Forelimb muscle (tissue), 1 donor: ENCODE measurements around the gene UVSSA. TPM values are rescaled to one million over a fixed set of nuclear protein-coding genes. Genes with fewer than 3 reads are reported as not detected.
A peak's percentile ranks its signal among the peaks of the same experiment; 100 is the strongest.

Experiments used
- DNase-seq: peaks from one replicate; pipeline ENCODE4 v3.0.0-alpha.2; 2013; ENCODE audit warnings: low read depth
- polyA plus RNA-seq: library from polyadenylated mRNA; unstranded; fragments of 120-200 nt; gene quantifications from one replicate; pipeline ENCODE4 v1.2.1, GENCODE V29; 2013; ENCODE audit not compliant: insufficient read length

Gene UVSSA, protein sequence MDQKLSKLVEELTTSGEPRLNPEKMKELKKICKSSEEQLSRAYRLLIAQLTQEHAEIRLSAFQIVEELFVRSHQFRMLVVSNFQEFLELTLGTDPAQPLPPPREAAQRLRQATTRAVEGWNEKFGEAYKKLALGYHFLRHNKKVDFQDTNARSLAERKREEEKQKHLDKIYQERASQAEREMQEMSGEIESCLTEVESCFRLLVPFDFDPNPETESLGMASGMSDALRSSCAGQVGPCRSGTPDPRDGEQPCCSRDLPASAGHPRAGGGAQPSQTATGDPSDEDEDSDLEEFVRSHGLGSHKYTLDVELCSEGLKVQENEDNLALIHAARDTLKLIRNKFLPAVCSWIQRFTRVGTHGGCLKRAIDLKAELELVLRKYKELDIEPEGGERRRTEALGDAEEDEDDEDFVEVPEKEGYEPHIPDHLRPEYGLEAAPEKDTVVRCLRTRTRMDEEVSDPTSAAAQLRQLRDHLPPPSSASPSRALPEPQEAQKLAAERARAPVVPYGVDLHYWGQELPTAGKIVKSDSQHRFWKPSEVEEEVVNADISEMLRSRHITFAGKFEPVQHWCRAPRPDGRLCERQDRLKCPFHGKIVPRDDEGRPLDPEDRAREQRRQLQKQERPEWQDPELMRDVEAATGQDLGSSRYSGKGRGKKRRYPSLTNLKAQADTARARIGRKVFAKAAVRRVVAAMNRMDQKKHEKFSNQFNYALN
- 8.6 TPM for polyA plus RNA-seq

DNA sequence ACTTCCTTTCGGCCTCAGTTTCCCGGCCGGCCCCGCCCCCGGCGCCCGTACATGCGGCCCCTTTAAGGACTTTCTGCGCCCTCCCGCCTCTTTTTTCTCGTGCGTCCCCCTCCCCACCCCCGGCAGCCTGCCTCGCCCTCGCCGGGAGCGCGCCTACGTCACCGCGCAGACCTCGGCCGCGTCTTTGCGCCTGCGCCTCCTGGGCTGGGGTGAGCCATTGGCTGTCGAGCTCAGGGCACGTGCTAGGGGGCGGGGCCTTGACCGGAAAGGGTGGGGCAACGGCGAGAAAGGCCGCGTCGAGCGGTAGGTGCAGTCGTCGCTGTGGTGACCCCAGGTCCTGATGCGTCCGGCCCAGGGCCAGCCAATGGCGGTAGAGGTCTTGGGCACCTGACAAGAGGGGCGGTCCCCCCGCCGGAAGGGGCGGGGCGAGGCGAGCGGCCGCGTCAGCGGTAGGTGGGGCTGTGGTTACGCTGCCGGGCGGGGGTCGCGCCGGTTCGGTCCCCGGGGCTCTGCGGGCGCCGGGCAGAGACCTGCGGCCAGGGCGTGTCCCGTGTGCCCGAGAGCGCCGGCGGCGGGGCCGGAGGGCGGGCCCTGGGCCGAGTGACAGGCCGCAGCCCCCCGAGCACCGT, at the start of gene UVSSA:
UVSSA (plus strand) TSS at position 428 of the 629 bp plus-strand sequence. CDS start 884 bp downstream, outside the sequence.
- DNase-seq, result peak; percentile 93

DNA sequence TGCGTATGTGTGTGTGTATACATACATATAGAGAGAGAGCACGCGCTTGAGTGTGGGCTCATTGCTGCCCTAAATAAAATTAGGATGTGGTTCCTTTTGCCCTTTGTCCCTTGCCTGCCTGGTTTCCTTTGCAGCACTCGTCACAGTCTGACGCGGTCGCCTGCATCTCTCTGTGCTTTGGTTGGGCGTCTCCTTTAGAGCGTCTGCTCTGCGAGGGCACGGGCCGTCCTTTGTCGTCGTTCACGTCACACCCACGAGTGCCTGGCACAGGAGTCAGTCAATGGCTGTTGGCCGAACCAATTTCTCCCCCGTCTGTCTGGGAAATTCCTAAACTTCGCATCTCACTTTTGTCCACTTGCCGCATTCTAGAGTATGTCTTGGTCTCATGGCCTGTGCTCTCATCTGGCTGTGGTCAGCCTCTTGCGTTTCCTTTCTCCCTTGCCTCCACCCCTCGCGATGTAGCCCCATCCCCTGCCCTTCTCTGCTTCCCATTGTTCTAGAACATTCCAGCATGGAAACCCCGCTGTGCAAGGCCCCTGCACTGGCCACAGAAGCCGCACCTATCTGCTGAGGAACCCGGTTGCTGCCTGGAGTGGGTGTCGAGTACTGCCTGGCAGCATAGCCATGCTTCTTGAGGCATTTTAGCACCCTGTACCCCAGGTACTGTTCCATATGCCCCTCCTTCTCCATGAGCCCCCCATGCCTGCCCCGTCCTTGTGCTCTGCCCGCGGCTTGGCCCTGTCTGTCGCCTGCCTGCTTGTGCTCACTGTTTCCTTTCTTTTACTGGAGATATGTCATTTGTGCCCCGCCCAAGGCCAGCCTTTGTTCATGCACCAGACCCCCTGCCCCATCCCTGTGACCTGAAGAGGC, 49.3 kb upstream of the UVSSA start:
- no peak for DNase-seq

DNA sequence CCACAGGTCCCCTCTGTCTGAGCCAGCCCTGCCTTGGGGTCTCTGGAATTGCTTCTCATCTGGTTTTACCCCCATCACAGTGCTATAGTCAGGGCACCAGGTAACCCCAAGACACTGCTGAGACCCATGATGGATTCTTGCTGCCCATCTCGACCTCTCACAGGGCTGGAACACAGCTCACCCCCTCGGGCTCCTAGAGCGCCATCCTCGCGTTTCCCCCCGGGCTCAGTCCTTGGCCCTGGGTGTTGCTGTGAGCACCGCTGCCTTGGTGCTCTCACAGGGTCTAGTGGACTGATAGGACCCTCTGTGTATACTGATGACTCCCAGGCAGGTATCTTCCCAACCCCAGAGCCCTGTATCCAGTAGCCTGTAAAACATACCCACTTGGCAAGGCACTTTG, 48.5 kb upstream of the UVSSA start:
- no peak for DNase-seq

DNA sequence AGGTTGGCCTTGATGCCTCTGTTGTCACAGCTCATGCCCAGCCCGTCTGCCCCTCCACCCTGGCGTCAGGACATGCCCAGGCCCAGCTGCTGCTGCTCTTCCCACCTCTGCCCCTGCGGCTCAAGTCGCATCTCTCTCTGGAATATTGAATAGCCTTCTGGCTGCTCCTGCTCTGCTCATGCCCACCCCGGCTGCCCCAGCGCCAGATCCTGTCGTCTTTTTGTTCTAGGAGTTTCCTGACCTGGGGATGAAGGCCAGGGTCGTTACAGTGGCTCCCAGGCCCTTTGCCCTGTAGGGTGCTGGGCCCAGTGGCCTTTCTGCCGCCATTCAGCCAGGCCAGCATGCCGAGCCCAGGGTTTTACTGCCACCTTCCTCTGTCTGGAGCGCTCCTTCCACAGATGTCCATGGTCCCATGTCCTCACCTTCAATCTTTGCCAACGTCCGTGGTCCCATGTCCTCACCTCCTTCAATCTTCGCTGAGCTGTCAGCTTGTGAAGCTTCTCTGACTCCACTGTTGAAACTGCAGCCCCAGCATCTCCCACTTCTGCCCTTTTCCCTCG, 47.6 kb upstream of the UVSSA start:
- no peak for DNase-seq

DNA sequence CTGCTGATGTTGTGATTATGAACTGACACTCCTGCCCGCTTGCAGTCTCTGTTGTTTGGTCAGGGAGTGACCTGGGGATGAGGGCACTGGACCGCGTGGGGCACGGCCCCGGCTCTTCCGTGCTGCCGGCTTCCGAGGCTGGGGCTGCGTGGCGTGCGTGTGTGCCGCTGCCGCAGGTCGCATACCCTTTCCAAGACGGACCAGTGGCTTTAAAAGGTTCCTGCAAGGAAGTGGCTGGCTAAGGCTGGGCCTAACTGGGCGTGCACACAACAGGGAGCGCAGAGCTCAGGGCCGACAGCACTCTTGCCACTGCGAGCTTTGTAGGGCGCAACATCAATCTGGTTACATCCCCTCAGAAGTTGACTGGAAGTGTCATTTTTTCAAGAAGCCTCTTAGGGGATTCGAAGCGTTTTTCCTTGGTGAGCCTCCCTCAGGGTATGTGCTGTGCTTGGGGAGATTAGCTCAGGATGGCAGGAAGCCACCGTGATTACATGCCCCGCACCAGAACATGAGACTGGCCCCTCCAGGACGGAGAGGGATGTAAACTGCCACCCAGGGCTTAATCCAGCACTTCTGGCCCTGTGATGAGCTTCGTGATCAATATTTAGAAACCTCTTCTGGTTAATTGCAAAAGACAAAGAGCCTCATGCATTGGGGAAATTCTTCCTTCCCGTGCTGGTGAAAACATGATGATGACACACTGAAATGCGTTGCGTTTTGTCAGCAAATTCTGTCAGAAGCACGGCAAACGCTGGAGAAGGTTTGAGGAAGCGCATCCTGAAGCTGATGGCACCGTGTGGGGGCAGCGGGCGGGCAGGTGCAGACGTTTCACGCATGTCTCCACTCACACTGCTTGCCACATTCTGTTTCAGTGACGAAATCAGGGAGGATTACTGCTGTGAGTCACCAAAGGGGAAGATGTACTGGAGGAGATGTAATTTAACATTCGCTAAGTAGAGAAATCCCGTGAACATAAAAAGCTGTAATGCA, 46.2 kb upstream of the UVSSA start:
- DNase-seq, result peak; percentile 16

DNA sequence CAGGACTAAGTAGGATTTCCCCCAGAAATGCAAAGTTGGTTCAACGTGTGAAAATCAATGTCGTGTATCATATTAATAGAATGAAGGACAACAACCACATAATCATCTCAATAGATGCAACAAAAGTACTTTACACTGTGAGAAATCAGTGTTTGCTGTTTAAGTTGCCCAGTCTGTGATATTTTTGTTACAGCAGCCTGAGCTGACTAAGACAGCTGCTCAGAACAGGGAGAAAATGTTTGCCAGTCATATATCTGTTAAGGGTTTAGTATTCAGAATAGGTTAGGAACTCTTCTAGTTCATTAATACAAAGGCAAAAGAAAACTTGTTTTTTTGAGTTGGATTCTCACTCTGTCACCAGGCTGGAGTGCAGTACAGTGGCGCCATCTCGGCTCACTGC, 44.8 kb upstream of the UVSSA start:
- DNase-seq, result no peak

DNA sequence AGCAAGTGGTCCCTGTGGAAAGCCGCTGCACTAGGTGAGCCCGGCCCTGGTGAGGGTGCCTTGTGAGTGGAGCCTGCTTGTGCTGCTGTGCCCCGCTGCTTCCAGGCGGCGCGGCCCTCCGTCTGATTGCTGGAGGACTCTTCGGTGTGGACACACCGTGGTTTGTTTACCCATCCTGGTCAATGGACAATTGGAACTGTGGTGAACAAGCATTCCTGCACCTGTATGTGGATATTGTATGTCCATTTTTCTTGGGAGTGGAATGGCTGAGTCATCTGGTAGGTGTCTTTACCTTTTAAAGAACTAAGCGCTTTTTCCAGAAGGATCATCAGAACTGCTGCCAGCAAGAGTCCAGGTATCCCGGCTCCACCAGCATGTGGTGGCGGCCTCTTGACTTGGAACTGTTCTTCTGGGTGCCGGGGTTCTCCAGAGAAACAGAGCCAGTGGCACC, 41.7 kb upstream of the UVSSA start:
- no peak for DNase-seq

DNA sequence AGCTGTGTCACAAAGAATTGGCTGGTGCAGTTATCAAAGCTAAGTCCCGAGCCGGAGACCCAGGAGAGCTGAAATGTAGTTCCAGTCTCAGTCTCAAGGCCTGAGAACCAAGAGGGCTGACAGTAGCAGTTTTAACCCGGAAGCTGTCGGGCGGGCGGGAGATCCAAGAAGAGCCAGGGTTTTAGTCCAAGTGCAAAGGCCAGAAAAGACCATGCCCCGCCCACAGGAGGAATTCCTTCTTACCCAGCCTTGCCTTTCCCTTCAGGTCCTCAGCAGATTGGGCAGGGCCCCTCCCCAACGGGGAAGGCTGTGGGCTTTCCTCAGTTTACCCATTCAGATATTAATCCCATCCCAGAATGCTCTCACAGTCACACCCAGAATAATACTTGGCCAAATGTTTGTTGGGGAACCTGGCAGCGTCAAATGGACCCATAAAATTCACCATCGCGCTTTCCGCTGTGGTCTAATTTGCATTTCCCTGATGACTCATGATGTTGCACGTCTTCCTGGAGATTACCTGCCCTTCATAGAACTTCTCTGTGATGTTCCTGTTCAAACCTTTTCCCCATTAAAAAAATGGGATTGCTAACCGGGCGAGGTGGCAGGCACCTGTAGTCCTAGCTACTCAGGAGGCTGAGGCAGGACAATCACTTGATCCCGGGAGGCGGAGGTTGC, 41.1 kb upstream of the UVSSA start:
- DNase-seq, result no peak

DNA sequence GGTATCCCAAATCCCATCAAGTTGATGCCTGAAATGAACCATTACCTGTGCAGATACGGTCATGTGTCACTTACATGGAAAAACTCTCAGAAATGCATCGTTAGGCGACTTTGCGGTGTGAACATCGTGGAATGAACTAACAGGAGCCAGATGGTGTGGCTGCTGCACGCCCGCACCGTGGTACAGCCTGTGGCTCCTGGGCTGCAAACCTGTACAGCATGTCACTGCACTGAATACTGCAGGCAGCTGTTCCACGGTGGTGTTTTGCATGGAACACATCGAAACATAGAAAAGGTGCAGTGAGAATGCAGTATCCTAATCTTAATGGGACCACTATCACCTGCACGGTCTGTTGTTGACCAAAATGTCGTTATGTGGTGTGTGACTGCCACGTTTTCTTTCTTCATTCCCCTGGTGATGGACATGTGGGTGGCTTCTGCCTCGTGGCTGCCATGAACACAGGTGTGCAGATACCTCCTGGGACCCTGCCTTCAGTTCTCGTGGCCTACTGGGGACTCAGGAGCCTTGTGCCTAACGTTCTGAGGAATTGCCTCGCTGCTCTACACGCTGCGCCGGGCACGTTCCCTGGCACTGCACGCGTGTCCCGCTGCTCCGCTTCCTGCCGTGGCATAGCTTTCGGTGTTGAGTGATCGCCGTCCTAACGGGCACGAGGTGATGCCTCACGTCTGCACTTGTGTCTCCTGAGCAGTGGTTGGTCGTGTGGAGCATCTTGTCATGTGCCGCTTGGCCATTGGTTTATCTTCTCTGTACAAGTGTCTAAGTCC, 38.9 kb upstream of the UVSSA start:
- no peak for DNase-seq

DNA sequence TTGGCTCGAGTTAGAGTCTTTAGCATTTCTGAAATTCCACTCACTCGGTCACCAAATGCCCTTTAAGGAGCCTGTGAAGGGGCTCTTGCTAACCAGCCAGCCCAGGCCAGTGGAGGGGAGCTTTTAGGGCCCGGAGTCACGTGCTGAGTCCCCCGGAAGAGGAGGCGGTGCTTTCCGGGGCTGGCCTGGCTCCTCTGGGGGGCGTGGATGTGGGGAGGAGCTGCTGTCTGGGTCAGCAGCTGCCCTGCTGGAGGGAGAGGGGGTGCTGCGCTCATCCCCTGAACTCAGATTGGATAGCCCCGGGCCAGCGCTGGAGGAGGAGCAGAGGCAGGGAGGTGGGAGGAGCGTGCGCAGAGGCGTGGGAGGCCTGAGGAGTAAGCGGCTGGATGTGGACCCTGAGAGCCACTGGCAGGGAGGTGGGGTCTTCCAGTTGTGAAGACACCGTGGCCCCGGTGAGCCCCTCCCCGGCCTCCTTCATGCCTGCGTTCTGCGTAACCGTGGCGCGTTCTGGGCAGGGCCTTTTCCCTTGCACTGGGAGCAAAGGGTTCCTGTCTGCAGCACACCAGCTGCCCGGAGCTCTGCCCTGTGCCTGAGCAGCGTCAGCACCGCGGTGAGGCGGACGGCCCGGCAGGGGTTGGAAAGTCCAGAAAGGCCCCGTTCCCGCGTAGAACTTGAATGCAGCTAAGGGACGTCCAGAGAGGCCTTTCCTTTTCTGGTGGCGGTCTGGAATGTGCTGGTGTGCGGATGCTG, 37.6 kb upstream of the UVSSA start:
- peak; percentile 75 for DNase-seq

DNA sequence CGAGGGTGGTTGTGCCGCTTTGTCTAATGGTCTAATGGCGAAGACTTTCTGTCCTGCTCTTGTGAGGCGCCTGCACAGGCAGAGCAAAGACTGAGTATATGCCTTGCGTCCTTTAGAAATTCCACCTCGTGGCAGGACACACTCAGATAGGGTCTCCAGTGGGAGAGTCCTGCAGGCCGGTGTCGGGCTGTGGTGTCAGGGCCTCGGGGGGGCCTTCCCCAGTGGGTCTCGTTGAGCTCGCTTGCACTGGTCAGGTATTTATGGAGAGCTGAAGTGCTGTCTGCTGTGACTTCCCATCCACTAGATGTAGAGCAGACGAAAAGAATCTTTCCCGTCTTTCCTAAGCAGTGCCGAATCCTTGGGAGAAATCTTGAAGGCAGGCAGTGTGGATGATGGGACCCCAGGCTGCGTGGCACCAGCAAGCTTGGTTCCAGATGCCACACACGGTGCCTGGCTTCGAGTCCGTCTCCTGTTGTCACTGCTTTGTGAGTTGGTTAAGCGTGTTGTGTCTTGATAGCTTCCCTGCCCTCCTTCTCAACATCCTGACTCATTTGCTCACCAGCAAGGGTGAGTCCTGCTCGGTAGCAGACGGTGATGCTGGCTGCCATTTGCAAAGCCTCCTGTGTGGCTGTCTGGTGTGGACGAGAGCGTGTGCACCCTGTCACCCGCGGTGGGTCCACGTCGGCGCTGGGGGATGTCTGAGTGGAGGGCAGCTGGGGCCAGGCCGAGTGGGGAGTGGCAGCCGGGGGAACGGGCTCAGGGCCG, 36.8 kb upstream of the UVSSA start:
- DNase-seq, result no peak

DNA sequence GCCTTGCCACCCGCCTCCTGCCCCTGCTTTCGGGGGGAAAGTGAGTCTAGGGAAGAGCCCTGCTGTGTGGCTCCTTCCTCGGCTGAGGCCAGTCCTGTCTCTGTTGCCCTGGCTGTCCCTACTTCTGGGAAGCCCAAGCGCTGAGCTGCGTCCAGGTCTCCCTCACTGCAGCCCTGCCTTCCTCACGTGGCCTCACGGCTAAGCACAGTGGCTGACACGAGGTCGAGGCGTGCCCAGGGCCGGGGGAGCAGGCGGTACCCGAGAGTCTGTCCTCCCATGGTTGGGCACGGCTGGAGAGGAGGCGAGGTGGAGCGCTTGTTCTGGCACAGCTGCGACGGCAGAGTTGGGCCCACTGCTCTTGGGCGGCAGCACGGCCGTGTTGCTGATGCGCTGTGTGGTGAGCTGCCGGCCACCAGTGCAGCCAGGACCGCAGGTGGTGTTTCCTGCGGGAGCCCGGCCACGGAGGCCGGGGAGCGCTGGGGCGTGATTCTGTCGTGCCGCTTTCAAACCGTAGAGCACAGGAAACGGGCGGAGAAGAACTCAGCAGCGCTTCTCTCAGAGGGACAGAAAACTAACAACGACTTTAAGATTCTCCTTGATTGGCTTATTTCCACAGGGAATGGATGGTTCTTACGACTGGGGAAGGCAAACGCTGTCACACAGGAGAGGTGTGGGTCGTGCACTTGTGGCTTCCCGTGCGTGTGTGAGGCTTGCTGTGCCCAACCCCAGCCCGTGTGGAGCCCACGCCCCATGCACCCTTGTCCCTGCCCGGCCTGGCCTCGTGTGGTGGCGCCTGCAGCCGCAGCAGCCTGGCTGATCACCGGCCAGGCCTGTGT, 36.0 kb upstream of the UVSSA start:
- no peak for DNase-seq

DNA sequence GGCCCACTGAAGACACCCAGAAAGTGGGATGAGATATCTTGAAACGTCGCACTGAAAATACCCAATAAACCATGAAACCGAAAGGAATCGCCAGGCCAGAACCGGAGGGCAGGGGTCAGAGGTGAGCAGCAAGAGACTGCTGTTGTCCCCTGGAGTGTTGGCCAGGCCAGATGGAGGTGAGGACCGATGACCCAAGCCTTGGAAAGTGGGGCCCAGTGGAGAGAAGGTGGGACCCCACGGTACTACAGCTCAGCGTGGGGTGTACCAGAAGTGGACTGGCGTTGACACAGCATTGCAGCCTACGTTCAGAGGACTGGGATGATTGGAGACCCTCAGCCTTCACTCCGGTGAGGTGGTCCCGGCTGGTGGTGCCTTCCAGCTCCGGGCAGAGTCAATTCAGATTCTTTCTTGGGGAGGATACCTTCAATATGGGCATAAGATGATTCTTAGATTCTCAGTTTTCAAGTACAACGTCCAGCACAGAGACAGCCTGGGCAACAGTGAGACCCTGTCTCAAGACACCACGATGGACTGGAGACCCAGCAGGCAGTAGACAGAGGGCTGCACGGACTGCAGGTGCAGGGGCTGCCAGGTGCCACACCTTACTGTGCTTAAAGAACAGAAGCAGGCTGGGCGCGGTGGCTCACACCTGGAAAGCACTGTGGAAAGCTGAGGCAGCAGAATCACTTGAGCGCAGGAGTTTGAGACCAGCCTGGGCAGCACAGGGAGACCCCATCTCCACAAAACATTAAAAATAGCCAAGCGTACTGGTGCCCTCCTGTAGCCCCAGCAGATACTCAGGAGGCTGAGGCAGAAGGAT, 34.0 kb upstream of the UVSSA start:
- DNase-seq, result no peak

DNA sequence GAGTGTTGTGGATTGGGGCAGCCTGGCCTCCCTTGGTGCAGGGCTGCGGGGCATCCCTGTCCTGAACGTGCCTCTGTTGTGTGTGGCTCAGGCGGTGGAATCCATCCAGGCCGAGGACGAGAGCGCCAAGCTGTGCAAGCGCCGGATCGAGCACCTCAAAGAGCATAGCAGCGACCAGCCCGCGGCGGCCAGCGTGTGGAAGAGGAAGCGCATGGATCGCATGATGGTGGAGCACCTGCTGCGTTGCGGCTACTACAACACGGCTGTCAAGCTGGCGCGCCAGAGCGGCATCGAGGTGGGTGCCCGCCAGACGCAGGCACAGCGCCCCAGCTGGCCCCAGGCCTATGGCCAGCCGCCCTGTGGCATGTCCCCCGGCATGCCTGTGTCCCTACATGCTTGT, 31.7 kb upstream of the UVSSA start:
- DNase-seq, result no peak

DNA sequence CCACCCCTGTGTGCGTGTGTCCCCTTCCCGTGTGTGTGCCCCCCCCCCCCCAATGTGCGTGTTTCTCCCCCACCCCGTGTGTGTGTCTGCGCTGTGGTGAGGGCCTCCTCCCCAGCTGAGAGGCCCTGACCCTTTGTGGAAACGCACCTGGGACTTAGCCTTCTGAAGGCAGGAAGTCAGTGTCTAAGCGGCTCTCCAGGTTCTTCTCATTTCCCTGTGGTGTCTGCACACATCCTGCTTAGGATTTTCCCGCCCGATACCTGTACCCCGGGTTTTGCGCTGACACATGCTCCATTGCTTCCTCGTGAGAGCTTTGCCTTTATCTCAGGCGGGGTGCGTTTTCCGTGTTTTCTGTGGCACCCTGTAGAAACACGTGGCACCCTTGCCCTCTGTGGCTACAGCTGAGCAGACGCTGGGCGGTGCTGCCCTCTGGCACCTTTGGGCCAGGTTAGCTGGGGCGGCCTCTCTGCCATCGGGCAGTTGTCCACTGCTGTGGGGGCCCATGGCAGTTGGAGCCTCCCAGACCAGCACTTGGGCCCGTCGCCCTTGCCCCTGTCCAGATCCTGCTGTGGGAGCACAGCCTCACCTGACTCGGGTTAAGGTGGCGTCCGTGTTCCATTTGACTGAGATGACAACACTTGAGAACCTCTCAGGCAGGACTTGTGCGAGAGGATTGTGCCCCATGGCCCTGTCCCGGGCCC, 31.0 kb upstream of the UVSSA start:
- DNase-seq, result no peak
